HEK293T (cell line): ENCODE measurements around the gene CR1.

Experiments
- ARNT ChIP-seq: fragments of 450-650 bp; IDR thresholded peaks from 2 replicates; pipeline ENCODE4 v1.6.1; 2017; ENCODE audit warnings: mild to moderate bottlenecking
- BHLHE40 ChIP-seq: fragments of 450-650 bp; IDR thresholded peaks from 2 replicates; pipeline ENCODE4 v1.6.1; 2016; ENCODE audit warnings: mild to moderate bottlenecking, moderate library complexity, borderline replicate concordance
- ELF4 ChIP-seq: fragments of 450-650 bp; IDR thresholded peaks from 2 replicates; pipeline ENCODE4 v1.6.1; 2017; ENCODE audit warnings: antibody characterized with exemption
- FOXK2 ChIP-seq: fragments of 450-650 bp; IDR thresholded peaks from 2 replicates; pipeline ENCODE4 v1.6.1; 2016; ENCODE audit warnings: mild to moderate bottlenecking
- L3MBTL2 ChIP-seq: fragments of 450-650 bp; conservative IDR thresholded peaks from 2 replicates; pipeline ENCODE4 v1.6.1; 2016; ENCODE audit warnings: mild to moderate bottlenecking
- SP1 ChIP-seq: fragments of 450-650 bp; IDR thresholded peaks from 2 replicates; pipeline ENCODE4 v1.6.1; 2017
- SUZ12 ChIP-seq: fragments of 450-650 bp; IDR thresholded peaks from 2 replicates; pipeline ENCODE4 v1.6.1; 2016; ENCODE audit warnings: mild to moderate bottlenecking
- TARDBP ChIP-seq: fragments of 450-650 bp; IDR thresholded peaks from 2 replicates; pipeline ENCODE4 v1.6.1; 2016
- ZNF384 ChIP-seq: fragments of 450-650 bp; IDR thresholded peaks from 2 replicates; pipeline ENCODE4 v1.6.1; 2016

- TF ChIP-seq TARDBP (no peak), ZNF384 (no peak), FOXK2 (no peak), SP1 (no peak), BHLHE40 (no peak), ELF4 (no peak), ARNT (no peak), SUZ12 (no peak), L3MBTL2 (no peak)
Measured at GRCh38 chr1:207654320-207654719, 158.4 kb downstream of the CR1 start.
